Thyroid gland (tissue), 4 donors: ENCODE results near the gene RPL36AL. TPM values are rescaled to one million over a fixed set of nuclear protein-coding genes. Genes with fewer than 3 reads are reported as not detected.

Source experiments
- DNase-seq, 2 donors: peaks; one replicate each; pipeline ENCODE4 v3.0.0-alpha.2; 2019
- H3K27ac ChIP-seq, 3 donors: fragments of 200-600 bp; sonication (generic); 1 replicate in 2 of 3; 2 replicates in 1 of 3; pipeline ENCODE4 v1.5.1; 2016 to 2019; ENCODE audit warnings: mild to moderate bottlenecking in 1 of 3, moderate library complexity in 1 of 3
- H3K27me3 ChIP-seq: fragments of 200-600 bp; sonication (generic); one replicate; pipeline ENCODE4 v1.5.1; 2019
- H3K36me3 ChIP-seq, 2 donors: fragments of 200-600 bp; sonication (generic); one replicate each; pipeline ENCODE4 v1.5.1; 2016 to 2019
- H3K4me1 ChIP-seq, 2 donors: fragments of 200-600 bp; sonication (generic); one replicate each; pipeline ENCODE4 v1.5.1; 2017 to 2019
- H3K4me3 ChIP-seq, 3 donors: fragments of 200-600 bp; sonication (generic); replicated peaks in 1 of 3; 1 replicate in 2 of 3; 2 replicates in 1 of 3; pipeline ENCODE4 v1.5.1; 2016; ENCODE audit warnings: mild to moderate bottlenecking in 1 of 3
- H3K9me3 ChIP-seq: fragments of 200-600 bp; sonication (generic); one replicate; pipeline ENCODE4 v1.5.1; 2017
- CTCF ChIP-seq, 6 experiments: fragments of 200-600 bp in 3 of 6; fragments of 450-650 bp in 3 of 6; sonication (generic) in 3 of 6; IDR thresholded peaks; one replicate each; pipeline ENCODE4 v1.5.1; 2016 to 2019; ENCODE audit warnings: antibody characterized with exemption in 6 of 6, mild to moderate bottlenecking in 2 of 6, inconsistent platforms in 1 of 6, moderate library complexity in 1 of 6
- POLR2A ChIP-seq, 2 donors: fragments of 450-650 bp; IDR thresholded peaks; one replicate each; pipeline ENCODE4 v1.6.1; 2017; ENCODE audit warnings: antibody characterized with exemption in 2 of 2, mild to moderate bottlenecking in 2 of 2, moderate library complexity in 1 of 2
- WGBS, 2 donors: methylation state at CpG; one replicate each; pipeline ENCODE4 v1.1.5; 2017; 5-methylcytosine and 5-hydroxymethylcytosine counted together
- intact Hi-C: fragments of 100-400 bp; cut with DNase I; formaldehyde crosslinking; loops from one replicate; pipeline ENCODE4 v1.15.1; 2023
- total RNA-seq, 4 donors: library from RNA; depleted of rRNA; stranded (reverse); fragments of >200 nt; gene quantifications; one replicate each; pipeline ENCODE4 v1.2.3, GENCODE V29; 2016

RPL36AL gene
- total RNA-seq, 4 donors from 2014 or later = 119 to 348 (median 175) TPM

GRCh38 chr14:49634547-49635334, 14.3 kb upstream of the RPL36AL start, which contains the start of gene DNAAF2:
Gene DNAAF2, minus strand, starts transcription at chr14:49635244. Its CDS starts 95 bp downstream, at chr14:49635149.
- peak; percentile 64 for DNase-seq
- H3K36me3 ChIP-seq = no peaks in the 10 kb centered on the region
- peak within 1 kb of the TSS; percentile 44 to 75 (median 72) for H3K4me3 ChIP-seq
- peaks cover 6 to 24% of the 10 kb centered on the region in 2 donors for H3K4me1 ChIP-seq
- H3K9me3 ChIP-seq = no peaks in the 10 kb centered on the region
- intact Hi-C loops = loop anchor here (5.0 to 10.0 kb wide), 3 partner anchors 50 to 200 kb away; partner anchors contain the start of genes KLHDC2 and POLE2
- TF ChIP-seq POLR2A (IDR thresholded peaks at IDR 0.05) (peak in 1 of 2 donors; percentile 10), CTCF (IDR thresholded peaks at IDR 0.05) (no peak)
- 1 to 3% methylated on average over 11 to 27 of the region's 80 CpGs for WGBS, 2 donors
- H3K27me3 ChIP-seq = no peaks in the 10 kb centered on the region
- H3K27ac ChIP-seq = peak within 1 kb of the TSS; percentile 66 to 98 (median 97)

- Histone ChIP-seq H3K36me3 (no peaks in the 10 kb centered on the region), H3K4me3 (peak overlapping the region; percentile 44 to 75 (median 72)), H3K27ac (peak overlapping the region; percentile 66 to 98 (median 97)), H3K27me3 (no peaks in the 10 kb centered on the region), H3K4me1 (peaks cover 6 to 24% of the 10 kb centered on the region in 2 donors), H3K9me3 (no peaks in the 10 kb centered on the region)
- TF ChIP-seq CTCF (IDR thresholded peaks at IDR 0.05) = peak; percentile 32 to 93 (median 74)
- peak; percentile 76 to 91 for TF ChIP-seq POLR2A (IDR thresholded peaks at IDR 0.05)
- DNase-seq = peak; percentile 94 to 95
- 0 to 1% methylated on average over 6 to 40 of the region's 101 CpGs for WGBS, 2 donors
- intact Hi-C loops = loop anchor here (10.0 kb wide), 2 partner anchors 51 to 201 kb away; partner anchors contain the start of gene POLE2
Measured at GRCh38 chr14:49633640-49634546, 13.5 kb upstream of the RPL36AL start.

- H3K4me1 ChIP-seq = peaks cover 34 to 35% of the 10 kb centered on the region in 2 donors
- TF ChIP-seq POLR2A (IDR thresholded peaks at IDR 0.05) (no peak), CTCF (IDR thresholded peaks at IDR 0.05) (no peak)
- H3K4me3 ChIP-seq = no peak overlapping the region
- 81 to 84% methylated on average over 6 of the region's 6 CpGs for WGBS, 2 donors
- no peak overlapping the region for H3K27ac ChIP-seq
- no peaks in the 10 kb centered on the region for H3K36me3 ChIP-seq
- no peaks in the 10 kb centered on the region for H3K9me3 ChIP-seq
- intact Hi-C loops = no loop called here
- no peak for DNase-seq
- H3K27me3 ChIP-seq = no peaks in the 10 kb centered on the region
Measured at GRCh38 chr14:49623941-49624839, 3.8 kb upstream of the RPL36AL start.

GRCh38 chr14:49623387-49623786, 3.0 kb upstream of the RPL36AL start:
- intact Hi-C loops = no loop called here
- H3K9me3 ChIP-seq = no peaks in the 10 kb centered on the region
- 64 to 68% methylated on average over 3 of the region's 3 CpGs for WGBS, 2 donors
- TF ChIP-seq POLR2A (IDR thresholded peaks at IDR 0.05) (no peak), CTCF (IDR thresholded peaks at IDR 0.05) (no peak)
- H3K4me1 ChIP-seq = peaks cover 31 to 35% of the 10 kb centered on the region in 2 donors
- H3K4me3 ChIP-seq = no peak overlapping the region
- H3K27me3 ChIP-seq = no peaks in the 10 kb centered on the region
- peaks cover 0 to 5% of the 10 kb centered on the region in 2 donors for H3K36me3 ChIP-seq
- H3K27ac ChIP-seq = peak overlapping the region in 1 of 3 donors; percentile 18
- no peak for DNase-seq
